ENCODE results near the gene TRIM38.

GRCh38 chr6:25995507-25995906 lies 32.9 kb downstream of the TRIM38 start:
- no peak for TF ChIP-seq POLR2AphosphoS5 (IDR thresholded peaks at IDR 0.05; ENCODE audit: low read depth, low read length)
- TF ChIP-seq TAF1 (IDR thresholded peaks at IDR 0.05; ENCODE audit: borderline replicate concordance, insufficient read depth, low read length) = no peak

Data from PFSK-1 (cell line).